Memory B cell (primary cell): ENCODE measurements around the gene SMCHD1.
"Not testable (repeated sequence)": the region's sequence is repeated elsewhere in the genome, so short reads cannot be mapped to it uniquely, and the experiment has no call there.

ENCODE experiments used
- ATAC-seq: fragments of 150-1000 bp; cut with Tn5 transposase; 2 replicates; pipeline ENCODE4 v1.10.0; 2021; ENCODE audit warnings: low read depth, mild to moderate bottlenecking, moderate library complexity
- DNase-seq, 2 donors: peaks; one replicate each; pipeline ENCODE4 v3.0.0; 2022; ENCODE audit warnings: low spot score in 2 of 2
- H3K27ac Mint-ChIP-seq: one replicate; pipeline ENCODE4 v1.8.0; 2022; ENCODE audit warnings: mild to moderate bottlenecking, moderate library complexity, mixed read lengths
- H3K27me3 Mint-ChIP-seq: one replicate; pipeline ENCODE4 v1.8.0; 2022; ENCODE audit warnings: mixed read lengths
- H3K36me3 Mint-ChIP-seq: one replicate; pipeline ENCODE4 v1.8.0; 2022; ENCODE audit warnings: mild to moderate bottlenecking, mixed read lengths
- H3K4me1 Mint-ChIP-seq: one replicate; pipeline ENCODE4 v1.8.0; 2022; ENCODE audit warnings: mixed read lengths
- H3K4me3 Mint-ChIP-seq: one replicate; pipeline ENCODE4 v1.8.0; 2022; ENCODE audit warnings: mild to moderate bottlenecking, moderate library complexity, mixed read lengths
- H3K9me3 Mint-ChIP-seq: one replicate; pipeline ENCODE4 v1.8.0; 2022; ENCODE audit warnings: mixed read lengths

The SMCHD1 gene

DNA sequence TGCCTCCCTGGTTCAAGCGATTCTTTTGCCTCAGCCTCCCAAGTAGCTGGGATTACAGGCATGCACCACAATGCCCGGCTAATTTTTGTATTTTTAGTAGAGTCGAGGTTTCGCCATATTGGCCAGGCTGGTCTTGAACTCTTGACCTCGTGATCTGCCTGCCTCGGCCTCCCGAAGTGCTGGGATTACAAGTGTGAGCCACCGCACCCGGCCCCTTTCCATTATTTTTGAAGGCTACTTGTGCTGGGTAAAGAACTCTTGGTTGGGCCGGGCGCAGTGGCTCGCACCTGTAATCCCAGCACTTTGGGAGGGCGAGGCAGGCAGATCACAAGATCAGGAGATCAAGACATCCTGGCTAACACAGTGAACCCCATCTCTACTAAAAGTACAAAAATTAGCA, 23.4 kb downstream of the SMCHD1 start:
- H3K4me1 Mint-ChIP-seq, result peaks cover 24% of the 10 kb centered on the region
- H3K9me3 Mint-ChIP-seq, ATAC-seq, H3K27ac Mint-ChIP-seq, H3K27me3 Mint-ChIP-seq, H3K4me3 Mint-ChIP-seq, DNase-seq: not testable (repeated sequence)
- H3K36me3 Mint-ChIP-seq, result peaks cover 47% of the 10 kb centered on the region

DNA sequence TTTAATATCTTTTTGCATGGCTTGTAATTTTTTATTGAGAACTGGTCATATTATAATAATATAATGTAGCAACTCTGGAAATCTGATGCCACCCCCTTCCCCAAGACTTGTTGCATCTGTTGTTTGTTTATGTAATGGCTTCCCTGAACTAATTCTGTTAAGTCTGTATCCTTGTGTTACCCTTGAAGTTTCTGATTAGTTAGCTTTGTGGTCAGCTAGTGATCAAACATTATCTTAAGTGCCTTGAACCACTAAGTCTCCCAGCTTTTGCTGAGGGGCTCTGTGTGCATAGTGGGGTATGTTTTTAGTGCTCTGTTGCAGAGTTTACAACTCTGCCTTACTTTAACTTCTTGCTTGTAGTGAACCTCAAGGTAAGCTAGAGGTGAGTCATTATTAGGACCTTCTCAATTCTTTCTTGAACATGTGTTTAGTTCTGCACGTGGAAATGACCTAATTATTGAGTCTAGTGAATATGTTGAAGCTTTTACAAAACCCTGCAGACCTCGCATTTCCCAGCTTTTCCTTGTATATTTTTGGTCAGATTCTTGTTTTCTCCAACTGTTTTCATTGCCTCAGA, 24.8 kb downstream of the SMCHD1 start:
- H3K4me1 Mint-ChIP-seq, result peaks cover 23% of the 10 kb centered on the region
- no peaks in the 10 kb centered on the region for H3K27me3 Mint-ChIP-seq
- H3K27ac Mint-ChIP-seq, result peak overlapping the region; percentile 79
- no peak for ATAC-seq
- peaks cover 47% of the 10 kb centered on the region for H3K36me3 Mint-ChIP-seq
- H3K9me3 Mint-ChIP-seq, result no peaks in the 10 kb centered on the region
- H3K4me3 Mint-ChIP-seq, result no peak overlapping the region
- no peak for DNase-seq

- Mint-ChIP-seq H3K27me3 (no peaks in the 10 kb centered on the region), H3K4me1 (peaks cover 24% of the 10 kb centered on the region), H3K4me3 (no peak overlapping the region), H3K27ac (peak overlapping the region; percentile 45), H3K36me3 (peaks cover 53% of the 10 kb centered on the region), H3K9me3 (peaks cover 9% of the 10 kb centered on the region)
- no peak for ATAC-seq
- DNase-seq, result no peak
Measured at GRCh38 chr18:2681993-2682603, 26.6 kb downstream of the SMCHD1 start.

GRCh38 chr18:2683055-2683454, 27.5 kb downstream of the SMCHD1 start:
- Mint-ChIP-seq H3K4me3 (no peak overlapping the region), H3K9me3 (peaks cover 13% of the 10 kb centered on the region), H3K27ac (peak overlapping the region; percentile 82), H3K27me3 (no peaks in the 10 kb centered on the region), H3K4me1 (peaks cover 30% of the 10 kb centered on the region), H3K36me3 (peaks cover 55% of the 10 kb centered on the region)
- ATAC-seq, result no peak
- no peak for DNase-seq

DNA sequence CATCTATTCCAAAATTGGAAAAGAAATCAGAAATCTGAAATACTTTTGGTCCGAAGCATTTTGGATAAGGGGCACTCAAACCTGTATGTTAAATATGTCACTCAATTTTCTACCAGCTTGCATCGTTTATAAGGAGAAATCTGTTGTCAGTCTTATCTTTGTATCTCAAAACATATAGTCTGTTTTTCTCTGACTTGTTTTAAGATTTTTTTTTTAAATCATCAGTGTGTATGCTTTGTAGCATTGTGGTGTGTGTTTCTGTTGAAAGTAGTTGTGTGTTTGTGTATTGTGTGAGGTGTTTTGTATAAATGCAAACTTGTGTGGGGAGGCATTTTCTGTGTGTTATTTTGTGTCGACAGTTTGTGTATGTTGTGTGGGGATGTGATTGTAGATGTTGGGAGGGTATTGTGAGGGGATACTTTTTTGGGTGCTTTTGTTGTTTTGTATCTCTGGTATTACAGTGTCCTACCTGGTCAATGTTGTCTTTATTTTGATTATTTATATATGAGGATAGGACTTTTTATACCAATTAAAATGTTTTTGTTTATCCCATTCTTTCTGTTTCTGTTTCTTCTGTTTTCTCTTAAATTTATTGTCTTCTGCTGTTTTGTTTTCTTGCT, 30.9 kb downstream of the SMCHD1 start:
- H3K9me3 Mint-ChIP-seq, result peaks cover 13% of the 10 kb centered on the region
- H3K36me3 Mint-ChIP-seq, result peaks cover 43% of the 10 kb centered on the region
- peaks cover 17% of the 10 kb centered on the region for H3K4me1 Mint-ChIP-seq
- peak overlapping the region; percentile 6 for H3K4me3 Mint-ChIP-seq
- H3K27me3 Mint-ChIP-seq, result no peaks in the 10 kb centered on the region
- DNase-seq (no peak), ATAC-seq (no peak)
- H3K27ac Mint-ChIP-seq, result peak overlapping the region; percentile 72

- H3K36me3 Mint-ChIP-seq, result peaks cover 50% of the 10 kb centered on the region
Measured at GRCh38 chr18:2687390-2688001, 32.0 kb downstream of the SMCHD1 start.

DNA sequence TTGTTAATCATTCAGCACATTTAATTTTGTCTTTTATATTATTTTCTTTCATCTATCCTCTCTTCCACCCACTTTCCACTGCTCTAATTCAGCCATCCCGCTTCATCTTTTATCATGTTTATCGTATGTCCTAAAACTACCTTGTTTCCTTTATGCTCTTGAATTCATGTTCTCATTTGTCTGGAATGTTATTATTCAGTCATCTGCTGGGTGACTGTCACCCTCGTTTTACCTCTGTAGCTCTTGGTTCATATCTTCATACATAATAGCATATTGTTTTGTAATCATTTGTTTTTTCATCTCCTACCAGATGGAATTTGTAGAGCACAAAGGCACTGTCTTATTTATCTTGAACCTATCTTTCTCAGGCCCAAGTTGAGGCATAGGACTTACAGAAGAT, 37.0 kb downstream of the SMCHD1 start:
- H3K4me3 Mint-ChIP-seq, result no peak overlapping the region
- no peak for ATAC-seq
- H3K4me1 Mint-ChIP-seq, result peaks cover 11% of the 10 kb centered on the region
- H3K27ac Mint-ChIP-seq, result peak overlapping the region; percentile 20
- no peaks in the 10 kb centered on the region for H3K27me3 Mint-ChIP-seq
- peaks cover 2% of the 10 kb centered on the region for H3K9me3 Mint-ChIP-seq
- no peak for DNase-seq
- H3K36me3 Mint-ChIP-seq, result peaks cover 32% of the 10 kb centered on the region

More at GRCh38 chr18:2687390-2688001, 32.0 kb downstream of the SMCHD1 start:
- Mint-ChIP-seq H3K4me1 (peaks cover 23% of the 10 kb centered on the region), H3K27ac (peak overlapping the region; percentile 72), H3K4me3 (peak overlapping the region; percentile 14), H3K9me3 (peaks cover 13% of the 10 kb centered on the region), H3K27me3 (no peaks in the 10 kb centered on the region)
- DNase-seq, result no peak
- ATAC-seq, result peak; percentile 77

GRCh38 chr18:2697184-2697583, 41.7 kb downstream of the SMCHD1 start:
- H3K4me1 Mint-ChIP-seq, result peaks cover 4% of the 10 kb centered on the region
- H3K9me3 Mint-ChIP-seq, result no peaks in the 10 kb centered on the region
- no peak overlapping the region for H3K27ac Mint-ChIP-seq
- no peak overlapping the region for H3K4me3 Mint-ChIP-seq
- H3K36me3 Mint-ChIP-seq, result peaks cover 34% of the 10 kb centered on the region
- H3K27me3 Mint-ChIP-seq, result no peaks in the 10 kb centered on the region
- ATAC-seq (no peak), DNase-seq (no peak)

GRCh38 chr18:2699001-2699400, 43.5 kb downstream of the SMCHD1 start:
- no peaks in the 10 kb centered on the region for H3K27me3 Mint-ChIP-seq
- DNase-seq, result no peak
- H3K4me3 Mint-ChIP-seq, result no peak overlapping the region
- no peak overlapping the region for H3K27ac Mint-ChIP-seq
- peaks cover 5% of the 10 kb centered on the region for H3K4me1 Mint-ChIP-seq
- H3K36me3 Mint-ChIP-seq, result peaks cover 36% of the 10 kb centered on the region
- no peaks in the 10 kb centered on the region for H3K9me3 Mint-ChIP-seq
- no peak for ATAC-seq

DNA sequence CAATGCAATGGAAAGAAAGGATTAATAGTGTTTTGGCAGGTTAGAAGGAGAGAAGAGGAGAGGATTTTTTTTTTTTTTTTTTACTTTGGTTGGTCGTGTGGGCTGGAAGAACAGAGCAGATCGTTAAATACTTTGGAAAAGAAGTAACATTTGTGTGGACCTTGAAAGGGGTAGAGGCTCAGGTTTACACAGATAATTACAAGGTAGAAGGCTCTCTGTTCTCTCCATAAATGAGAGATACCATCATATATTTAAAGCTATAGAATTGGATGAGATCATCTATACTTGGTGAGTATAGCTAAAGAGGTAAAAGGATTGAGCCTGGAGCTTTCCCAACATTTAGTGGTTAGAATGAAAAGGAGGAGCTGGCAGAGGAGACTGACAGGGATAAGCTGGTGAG, 49.0 kb downstream of the SMCHD1 start:
- DNase-seq (no peak), ATAC-seq (no peak)
- Mint-ChIP-seq H3K27me3 (no peaks in the 10 kb centered on the region), H3K4me1 (peaks cover 19% of the 10 kb centered on the region), H3K27ac (peak overlapping the region; percentile 41), H3K36me3 (peaks cover 41% of the 10 kb centered on the region), H3K4me3 (no peak overlapping the region), H3K9me3 (no peaks in the 10 kb centered on the region)

GRCh38 chr18:2706903-2707302, 51.4 kb downstream of the SMCHD1 start:
- no peak overlapping the region for H3K4me3 Mint-ChIP-seq
- ATAC-seq (no peak), DNase-seq (no peak)
- no peaks in the 10 kb centered on the region for H3K9me3 Mint-ChIP-seq
- no peaks in the 10 kb centered on the region for H3K27me3 Mint-ChIP-seq
- H3K36me3 Mint-ChIP-seq, result peaks cover 48% of the 10 kb centered on the region
- H3K27ac Mint-ChIP-seq, result peak overlapping the region; percentile 29
- peaks cover 20% of the 10 kb centered on the region for H3K4me1 Mint-ChIP-seq

- Mint-ChIP-seq H3K4me3 (no peak overlapping the region), H3K36me3 (peaks cover 51% of the 10 kb centered on the region), H3K27ac (no peak overlapping the region)
Measured at GRCh38 chr18:2707551-2708168, 52.1 kb downstream of the SMCHD1 start.

DNA sequence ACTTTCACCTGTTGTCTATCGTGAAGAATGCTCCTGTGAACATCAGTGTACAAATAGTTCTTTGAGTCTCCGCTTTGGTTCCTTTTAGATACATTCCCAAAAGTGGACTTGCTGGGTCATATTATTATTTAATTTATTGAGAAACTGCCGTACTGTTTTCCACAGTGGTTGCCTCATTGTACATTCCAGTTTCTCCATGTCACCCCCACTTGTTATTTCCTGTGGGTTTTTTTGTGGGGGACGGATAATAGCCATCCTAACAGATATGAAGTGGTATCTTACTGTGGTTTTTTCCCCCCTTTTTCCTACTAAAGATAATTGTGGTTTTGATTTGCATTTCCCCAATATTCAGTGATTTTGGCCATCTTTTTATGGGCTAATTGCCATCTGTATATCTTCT, 53.8 kb downstream of the SMCHD1 start:
- Mint-ChIP-seq H3K4me3 (no peak overlapping the region), H3K9me3 (no peaks in the 10 kb centered on the region), H3K4me1 (peaks cover 18% of the 10 kb centered on the region), H3K27ac (peak overlapping the region; percentile 47), H3K27me3 (no peaks in the 10 kb centered on the region), H3K36me3 (peaks cover 52% of the 10 kb centered on the region)
- DNase-seq (no peak), ATAC-seq (no peak)

More at GRCh38 chr18:2707551-2708168, 52.1 kb downstream of the SMCHD1 start:
- H3K27me3 Mint-ChIP-seq, result no peaks in the 10 kb centered on the region
- H3K4me1 Mint-ChIP-seq, result peaks cover 17% of the 10 kb centered on the region
- no peaks in the 10 kb centered on the region for H3K9me3 Mint-ChIP-seq
- DNase-seq, result no peak
- ATAC-seq, result no peak

DNA sequence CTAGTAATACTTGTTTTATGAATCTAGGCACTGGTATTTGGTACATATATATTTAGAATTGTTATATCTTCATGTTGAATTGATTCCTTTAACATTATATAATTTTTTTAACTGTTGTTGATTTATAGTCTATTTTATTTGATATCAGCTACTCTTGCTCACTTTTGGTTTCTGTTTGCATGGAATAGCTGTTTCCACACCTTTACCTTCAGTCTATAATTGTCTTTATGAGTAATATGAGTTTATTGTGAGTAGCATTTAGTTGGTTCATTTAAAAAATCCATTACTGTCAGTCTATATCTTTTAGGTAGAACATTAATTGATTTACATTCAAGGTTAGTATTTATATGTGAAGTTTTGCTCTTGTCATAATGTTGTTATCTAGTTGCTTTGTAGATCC, 58.6 kb downstream of the SMCHD1 start:
- Mint-ChIP-seq H3K27me3 (no peaks in the 10 kb centered on the region), H3K4me3 (no peak overlapping the region), H3K27ac (peak overlapping the region; percentile 54), H3K4me1 (peaks cover 15% of the 10 kb centered on the region), H3K9me3 (no peaks in the 10 kb centered on the region), H3K36me3 (peaks cover 57% of the 10 kb centered on the region)
- DNase-seq (no peak), ATAC-seq (no peak)
